ENCODE measurements around the gene VLDLR. TPM values are rescaled to one million over a fixed set of nuclear protein-coding genes. Genes with fewer than 3 reads are reported as not detected.

VLDLR gene
- polyA plus RNA-seq (2013, experiment 1 of 2; ENCODE audit: insufficient read length), result 26.4 TPM
- 25.4 TPM for polyA plus RNA-seq (2013, experiment 2 of 2; ENCODE audit: insufficient read length)

DNA sequence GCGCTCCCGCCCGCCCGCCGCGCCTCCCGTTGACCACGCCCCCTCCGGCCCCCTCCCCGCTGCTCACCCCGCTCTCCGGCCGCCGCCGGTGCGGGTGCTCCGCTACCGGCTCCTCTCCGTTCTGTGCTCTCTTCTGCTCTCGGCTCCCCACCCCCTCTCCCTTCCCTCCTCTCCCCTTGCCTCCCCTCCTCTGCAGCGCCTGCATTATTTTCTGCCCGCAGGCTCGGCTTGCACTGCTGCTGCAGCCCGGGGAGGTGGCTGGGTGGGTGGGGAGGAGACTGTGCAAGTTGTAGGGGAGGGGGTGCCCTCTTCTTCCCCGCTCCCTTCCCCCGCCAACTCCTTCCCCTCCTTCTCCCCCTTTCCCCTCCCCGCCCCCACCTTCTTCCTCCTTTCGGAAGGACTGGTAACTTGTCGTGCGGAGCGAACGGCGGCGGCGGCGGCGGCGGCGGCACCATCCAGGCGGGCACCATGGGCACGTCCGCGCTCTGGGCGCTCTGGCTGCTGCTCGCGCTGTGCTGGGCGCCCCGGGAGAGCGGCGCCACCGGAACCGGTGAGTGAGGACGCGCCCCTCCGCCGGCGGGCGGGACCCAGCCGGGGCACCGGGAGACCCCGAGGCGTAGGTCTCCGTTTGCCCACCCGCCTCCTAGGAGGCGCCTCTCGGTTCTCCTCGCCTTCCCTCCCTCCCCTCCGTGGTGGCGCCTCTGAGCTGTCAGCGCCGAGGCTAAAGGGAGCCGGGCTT is at the start of gene VLDLR:
Gene VLDLR, plus strand, starts transcription at position 66 of the 739 bp plus-strand sequence. Its CDS starts 403 bp downstream, at position 469.
- peak; percentile 51 for DNase-seq

DNA sequence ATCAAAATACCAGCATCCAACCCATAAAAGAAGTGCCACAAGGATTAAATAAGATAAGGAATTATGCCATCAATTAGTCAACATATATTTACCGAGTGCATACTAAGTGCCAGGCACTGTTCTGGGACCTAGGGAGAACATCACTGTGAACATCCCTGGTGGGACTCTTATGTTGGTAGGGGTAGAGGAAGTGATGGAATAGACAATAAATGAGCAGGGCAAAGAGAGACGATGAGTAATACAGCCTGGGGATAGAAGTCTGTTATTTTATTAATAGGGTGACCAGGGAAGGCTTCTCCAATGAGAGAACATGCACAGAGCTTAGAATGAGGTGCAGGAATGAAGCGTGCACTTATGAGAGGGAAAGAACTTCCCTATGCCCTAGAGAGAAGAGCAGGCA is 47.4 kb upstream of the VLDLR start:
- no peak for DNase-seq

- no peak for DNase-seq
Observed at GRCh38 chr9:2576631-2577030, 45.0 kb upstream of the VLDLR start.

- DNase-seq, result no peak
Observed at GRCh38 chr9:2583308-2584013, 38.1 kb upstream of the VLDLR start.

- no peak for DNase-seq
Observed at GRCh38 chr9:2591967-2592366, 29.6 kb upstream of the VLDLR start.

DNA sequence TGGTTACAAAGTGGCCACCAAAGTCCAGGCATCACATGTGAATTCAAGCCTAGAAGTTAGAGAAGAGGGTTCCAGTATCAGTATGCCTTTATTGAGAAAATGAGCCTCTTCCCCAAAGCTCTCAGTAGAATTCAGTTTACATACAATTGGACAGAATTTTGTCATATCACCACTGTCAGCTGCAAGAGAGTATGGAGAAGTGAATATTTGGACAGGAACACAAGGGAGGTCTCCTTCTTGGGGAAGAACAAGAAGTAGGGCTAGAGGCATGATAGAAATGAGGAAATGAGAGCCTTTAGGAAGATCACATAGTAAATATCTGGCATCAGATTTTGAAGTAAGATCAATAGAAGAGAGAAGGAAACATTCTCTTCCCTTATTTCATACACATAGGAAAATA is 27.8 kb upstream of the VLDLR start:
- DNase-seq, result no peak

GRCh38 chr9:2595973-2596372 is 25.6 kb upstream of the VLDLR start:
- no peak for DNase-seq

DNA sequence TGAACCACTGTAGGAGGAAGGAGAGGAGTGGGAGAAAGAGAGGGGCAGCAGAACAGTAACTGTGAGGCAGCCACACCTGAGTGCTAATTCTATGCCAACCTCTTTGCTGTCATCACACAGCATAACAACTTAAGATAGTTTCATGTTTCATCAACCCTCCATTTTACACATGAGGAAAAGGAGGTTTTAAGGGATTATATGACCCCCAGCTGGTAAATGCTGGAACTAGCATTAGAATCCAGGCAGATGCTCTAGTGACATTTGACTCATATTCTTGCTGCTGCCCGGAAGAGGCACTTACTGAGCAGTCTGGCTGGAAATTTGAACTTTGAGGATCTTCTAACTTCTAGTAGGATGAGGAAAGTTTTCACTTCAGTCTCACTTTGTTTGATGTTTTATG is 24.1 kb upstream of the VLDLR start:
- DNase-seq, result peak; percentile 9

GRCh38 chr9:2599896-2600295 is 21.7 kb upstream of the VLDLR start:
- DNase-seq, result peak; percentile 10

- no peak for DNase-seq
Observed at GRCh38 chr9:2600307-2600706, 21.3 kb upstream of the VLDLR start.

GRCh38 chr9:2601785-2602378 is 19.7 kb upstream of the VLDLR start:
- no peak for DNase-seq

DNA sequence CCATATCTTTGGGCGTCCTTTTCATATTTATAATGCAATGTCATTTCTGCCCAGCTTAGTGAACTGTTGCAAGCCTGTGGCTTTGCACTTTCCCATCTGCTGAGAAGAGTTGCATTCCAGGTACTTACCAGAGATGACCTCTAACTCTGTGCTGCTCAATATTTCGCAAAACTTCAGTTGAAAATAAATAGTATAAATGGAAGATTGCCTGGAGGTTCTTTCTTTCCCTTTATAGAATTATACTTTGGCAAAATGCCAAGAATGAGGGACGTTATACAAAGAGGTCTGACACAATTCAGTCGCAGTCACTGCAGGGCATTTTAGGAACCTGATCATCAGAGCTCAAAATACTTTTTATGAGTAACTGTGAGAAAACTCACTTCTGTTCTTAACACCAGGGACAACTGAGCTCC is 18.9 kb upstream of the VLDLR start:
- peak; percentile 11 for DNase-seq

DNA sequence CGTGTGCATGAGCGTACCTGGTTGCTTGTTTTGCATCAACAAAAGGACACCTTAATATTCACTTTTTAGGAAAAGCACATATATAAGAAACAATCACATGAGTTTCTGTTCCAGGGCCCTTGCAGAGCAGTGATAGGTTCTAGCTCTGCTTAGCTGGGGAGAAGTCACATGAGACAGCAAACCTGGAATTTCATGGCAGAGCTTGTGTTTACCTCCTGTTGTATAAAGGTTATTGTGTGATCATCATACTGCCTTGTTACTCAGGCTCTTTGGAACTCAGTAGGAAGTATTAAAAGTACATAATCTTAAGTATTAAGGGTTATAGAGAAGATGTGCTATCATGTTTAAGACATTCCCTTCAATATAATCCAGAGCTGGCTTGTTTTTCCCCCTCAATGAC is 18.0 kb upstream of the VLDLR start:
- no peak for DNase-seq

DNA sequence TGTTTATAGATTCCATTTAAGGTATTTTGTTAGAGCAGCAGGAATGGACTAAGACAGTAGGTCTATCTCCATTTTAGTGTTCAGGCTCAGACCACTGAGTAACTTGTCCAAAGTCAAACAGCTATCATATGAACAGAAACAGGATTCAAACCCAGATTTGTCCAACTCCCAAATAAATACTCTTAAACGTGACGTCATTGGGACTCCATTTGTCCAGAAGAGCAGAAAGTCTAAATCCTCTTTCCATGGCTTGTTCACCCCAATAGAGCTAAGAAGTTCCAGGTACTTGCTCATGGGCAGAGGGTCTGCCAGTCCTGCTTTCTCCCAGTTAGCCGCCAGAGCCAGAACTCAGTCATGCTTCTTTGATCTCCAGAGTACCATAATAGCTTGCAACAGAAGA is 16.3 kb upstream of the VLDLR start:
- DNase-seq, result no peak

GRCh38 chr9:2608276-2608675 is 13.3 kb upstream of the VLDLR start:
- no peak for DNase-seq

- DNase-seq, result peak; percentile 26
Observed at GRCh38 chr9:2610985-2611384, 10.6 kb upstream of the VLDLR start.

GRCh38 chr9:2611961-2612360 is 9.6 kb upstream of the VLDLR start:
- no peak for DNase-seq

DNA sequence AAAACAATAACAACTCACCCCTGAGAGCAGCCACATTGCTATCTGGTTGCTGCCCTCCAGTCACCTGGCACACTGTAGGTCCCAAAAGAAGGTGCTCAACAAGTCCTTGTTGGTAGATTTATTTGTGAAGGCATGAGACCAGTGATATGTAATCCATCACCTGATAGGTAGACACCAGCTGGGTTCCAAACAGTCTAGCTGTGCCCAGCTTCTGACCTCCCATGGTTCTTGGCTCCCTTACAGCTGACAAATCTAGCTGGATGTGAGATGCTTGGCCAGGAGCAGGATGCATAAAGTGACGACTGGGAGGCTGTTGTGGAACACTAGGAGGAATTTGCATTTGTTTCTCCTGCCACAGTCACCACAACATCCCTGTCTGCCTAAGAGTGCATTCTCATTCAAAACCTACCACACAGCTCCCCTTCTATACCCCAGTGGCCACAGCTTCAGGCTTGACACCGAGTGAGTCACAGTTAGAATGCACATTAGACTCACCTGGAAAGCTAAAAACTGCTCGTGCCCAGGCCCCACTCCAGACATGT is 7.8 kb upstream of the VLDLR start:
- DNase-seq, result no peak

DNA sequence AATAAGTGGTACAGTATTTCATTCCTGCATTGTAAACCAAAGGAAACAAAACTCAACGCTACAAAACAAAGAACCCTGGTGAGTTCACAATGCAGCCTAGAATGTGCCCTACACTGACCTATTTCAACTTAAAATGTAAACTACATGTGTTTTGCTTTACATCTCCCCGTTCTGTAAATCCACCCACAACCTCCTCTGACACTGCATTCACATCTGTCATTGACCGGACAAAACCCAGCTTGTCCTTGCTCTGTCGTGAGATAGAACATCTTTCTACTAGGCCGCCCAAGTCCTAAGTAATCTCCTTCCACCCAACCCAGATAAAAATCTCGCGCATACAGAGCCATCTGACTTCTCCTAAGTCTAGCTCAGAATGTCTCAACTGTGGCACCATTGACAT is 6.1 kb upstream of the VLDLR start:
- DNase-seq, result no peak

DNA sequence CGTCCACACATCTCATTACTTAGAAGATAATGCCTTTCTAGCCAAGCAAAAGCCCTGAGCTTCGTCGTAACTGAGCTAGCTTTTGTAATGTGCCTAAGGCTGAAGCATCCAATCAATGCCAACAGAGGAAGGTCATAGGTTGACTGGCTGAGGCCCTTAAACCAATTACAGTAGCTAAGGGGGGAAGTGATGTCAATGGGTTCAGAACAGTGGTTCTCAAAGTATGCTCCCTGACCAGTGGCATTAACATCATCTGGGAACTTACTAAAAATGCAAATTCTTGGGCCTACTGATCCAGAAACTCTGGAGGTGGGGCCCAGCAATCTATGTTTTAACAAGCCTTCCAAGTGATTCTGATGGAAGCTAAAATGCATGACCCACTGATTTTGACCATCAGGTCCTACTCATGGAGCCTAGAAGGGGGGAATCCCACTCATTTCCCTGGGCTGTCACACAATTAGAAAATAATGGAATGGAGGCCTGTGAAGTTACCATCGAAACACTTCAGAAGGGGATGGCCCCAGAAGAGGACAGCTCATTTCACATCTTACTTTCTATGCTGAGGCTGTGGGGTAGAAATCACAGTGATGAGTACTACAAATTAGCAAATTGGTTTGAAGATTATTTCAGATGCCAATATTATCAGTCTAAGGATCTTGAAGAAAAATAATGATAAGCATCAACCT is 4.8 kb upstream of the VLDLR start:
- DNase-seq, result no peak

DNA sequence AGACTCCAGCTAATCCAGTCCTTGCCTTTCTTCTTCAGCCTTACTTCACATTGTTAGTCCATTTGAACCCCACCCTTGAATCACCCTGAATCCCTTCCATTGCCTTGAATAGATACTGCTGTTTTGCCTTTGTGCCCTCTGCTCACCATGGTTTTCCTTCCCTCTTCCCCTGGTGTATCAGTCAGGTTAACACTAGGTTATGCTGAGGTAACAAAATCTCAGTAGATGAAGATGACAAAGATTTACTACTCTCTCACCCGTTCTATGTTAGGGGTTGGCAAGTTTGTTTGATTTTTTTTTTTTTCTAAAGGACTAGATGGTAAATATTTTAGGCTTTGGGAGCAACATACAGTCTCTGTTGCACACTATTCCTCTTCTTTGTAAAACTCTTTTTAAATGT is 3.3 kb upstream of the VLDLR start:
- no peak for DNase-seq

DNA sequence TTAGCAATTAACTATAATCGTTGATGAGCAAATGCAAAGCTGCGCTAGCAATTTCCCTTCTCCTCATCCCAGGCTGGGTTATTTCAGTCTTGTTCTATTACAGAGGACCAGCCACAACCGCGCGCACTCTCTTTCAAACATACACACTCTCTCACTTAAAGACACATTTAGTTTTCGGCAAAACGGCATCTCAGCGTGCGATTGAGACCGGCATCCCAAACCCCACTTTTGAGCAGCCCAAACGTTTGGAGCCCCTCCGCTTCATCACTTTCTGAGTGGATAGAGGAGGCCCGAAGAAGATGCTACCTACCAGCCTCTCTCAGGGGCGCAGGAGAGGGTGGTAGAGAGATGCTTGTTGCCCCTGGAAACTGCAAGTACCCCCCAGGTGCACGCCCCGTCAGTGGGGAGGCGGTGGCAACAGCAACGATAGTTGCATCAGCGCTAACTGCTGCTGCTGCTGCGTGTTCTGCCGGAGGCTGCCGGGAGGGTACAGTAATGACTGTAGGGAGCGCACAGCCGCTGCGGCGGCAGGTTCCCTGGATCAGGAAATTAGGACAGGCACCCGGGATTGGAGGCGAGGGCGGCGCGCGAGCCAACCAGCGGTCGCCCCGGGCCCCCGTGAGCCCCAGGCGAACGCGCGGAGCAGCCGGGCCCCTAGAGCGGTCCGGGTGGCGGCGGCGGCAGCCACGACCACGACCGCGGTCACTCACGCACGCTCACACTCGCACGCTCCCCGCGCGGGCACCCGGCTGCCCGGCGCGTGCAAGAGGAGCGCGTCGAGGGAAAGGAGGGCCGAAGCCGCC is 467 bp upstream of the VLDLR start:
- peak; percentile 90 for DNase-seq

Data from fibroblast of skin of abdomen (primary cell).